ENCODE measurements around the gene KCNE5. TPM values are rescaled to one million over a fixed set of nuclear protein-coding genes. Genes with fewer than 3 reads are reported as not detected.

KCNE5 gene, protein sequence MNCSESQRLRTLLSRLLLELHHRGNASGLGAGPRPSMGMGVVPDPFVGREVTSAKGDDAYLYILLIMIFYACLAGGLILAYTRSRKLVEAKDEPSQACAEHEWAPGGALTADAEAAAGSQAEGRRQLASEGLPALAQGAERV
- total RNA-seq, result under 1 TPM; 0.23 to 0.31 TPM

DNA sequence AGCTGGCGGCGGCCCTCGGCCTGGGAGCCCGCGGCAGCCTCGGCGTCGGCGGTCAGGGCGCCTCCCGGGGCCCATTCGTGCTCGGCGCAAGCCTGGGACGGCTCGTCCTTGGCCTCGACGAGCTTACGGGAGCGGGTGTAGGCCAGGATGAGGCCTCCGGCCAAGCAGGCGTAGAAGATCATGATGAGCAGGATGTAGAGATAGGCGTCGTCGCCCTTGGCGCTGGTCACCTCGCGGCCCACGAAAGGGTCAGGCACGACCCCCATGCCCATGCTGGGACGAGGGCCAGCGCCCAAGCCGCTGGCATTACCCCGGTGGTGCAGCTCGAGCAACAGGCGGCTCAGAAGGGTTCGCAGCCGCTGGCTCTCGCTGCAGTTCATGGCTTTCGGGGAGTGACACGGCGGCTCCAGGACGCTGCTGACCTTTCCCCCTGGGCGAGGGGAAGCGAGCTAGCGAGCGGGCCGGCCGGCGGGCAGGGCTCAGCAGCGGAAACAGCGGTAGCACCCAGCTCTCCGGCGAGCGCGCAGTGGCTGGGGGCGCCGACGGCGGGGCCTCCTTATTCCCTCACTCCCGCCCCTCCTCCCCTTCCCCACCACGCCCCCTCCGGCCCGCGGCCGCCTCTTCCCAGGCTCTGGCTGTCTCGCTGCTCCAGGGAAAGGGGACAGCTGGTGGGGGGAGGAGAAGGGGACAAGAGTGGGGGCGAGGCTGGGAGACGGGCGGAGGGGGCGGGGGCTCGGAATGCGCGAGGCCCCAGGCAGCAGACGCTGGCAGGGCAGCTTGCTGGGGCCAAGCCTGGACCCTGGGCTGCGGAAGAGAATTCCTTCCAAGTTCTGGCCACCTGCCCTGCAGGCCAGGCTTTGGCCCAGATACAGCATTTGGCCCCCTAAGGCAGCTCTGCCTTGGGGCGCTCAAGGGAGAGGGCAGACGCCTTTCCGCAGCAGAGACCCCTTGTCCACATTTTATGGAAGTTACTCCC lies at the start of gene KCNE5:
TSS of gene KCNE5 (minus strand) at position 532 of the 976 bp plus-strand sequence. CDS start at position 380, 152 bp downstream.

Other genes starting within 250 kb of the KCNE5 start
- not detected for gene GUCY2F, start 143.1 kb downstream of the KCNE5 start, total RNA-seq
- gene NXT2, start 88.3 kb downstream of the KCNE5 start, total RNA-seq, result 10 to 100 TPM; 11.3 to 12.0 TPM
- gene ACSL4, start 108.1 kb upstream of the KCNE5 start, total RNA-seq, result 10 to 100 TPM; 36.2 to 39.4 TPM